Testis (tissue), 3 donors: ENCODE results near the gene LCE2A. TPM values are rescaled to one million over a fixed set of nuclear protein-coding genes. Genes with fewer than 3 reads are reported as not detected.

ENCODE experiments used
- DNase-seq: peaks from one replicate; pipeline ENCODE4 v3.0.0-alpha.2; 2019
- H3K27ac ChIP-seq, 2 donors: fragments of 200-600 bp; sonication (generic); one replicate each; pipeline ENCODE4 v1.5.1; 2019
- H3K27me3 ChIP-seq: fragments of 200-600 bp; sonication (generic); one replicate; pipeline ENCODE4 v1.5.1; 2019
- H3K36me3 ChIP-seq: fragments of 200-600 bp; sonication (generic); one replicate; pipeline ENCODE4 v1.5.1; 2017; ENCODE audit warnings: low read depth; ENCODE audit errors: missing control alignments
- H3K4me1 ChIP-seq: fragments of 200-600 bp; sonication (generic); one replicate; pipeline ENCODE4 v1.5.1; 2019
- H3K4me3 ChIP-seq, 2 donors: fragments of 200-600 bp; sonication (generic); one replicate each; pipeline ENCODE4 v1.5.1; 2017 to 2019
- H3K9me3 ChIP-seq: fragments of 200-600 bp; sonication (generic); one replicate; pipeline ENCODE4 v1.5.1; 2017
- CTCF ChIP-seq, 3 experiments: fragments of 450-650 bp in 2 of 3; fragments of 200-600 bp in 1 of 3; sonication (generic) in 1 of 3; IDR thresholded peaks; one replicate each; pipeline ENCODE4 v1.5.1; 2016 to 2019; ENCODE audit warnings: antibody characterized with exemption in 3 of 3, mild to moderate bottlenecking in 2 of 3, moderate library complexity in 1 of 3
- POLR2A ChIP-seq: fragments of 450-650 bp; IDR thresholded peaks from one replicate; pipeline ENCODE4 v1.6.1; 2017; ENCODE audit warnings: antibody characterized with exemption, mild to moderate bottlenecking, moderate library complexity
- WGBS, 2 donors: methylation state at CpG; one replicate each; pipeline ENCODE4 v1.1.5; 2018; 5-methylcytosine and 5-hydroxymethylcytosine counted together
- intact Hi-C: fragments of 100-400 bp; cut with DNase I; formaldehyde crosslinking; loops from one replicate; pipeline ENCODE4 v1.15.1; 2023; ENCODE audit warnings: low total_unique reads
- polyA plus RNA-seq: library from polyadenylated mRNA; stranded (reverse); fragments of 350-450 nt; fragmentation: Illumina TruSeq; extraction: RNeasy Lipid Tissue Mini Kit (QIAGEN cat#74804); gene quantifications from one replicate; pipeline ENCODE4 v1.2.3, GENCODE V29; 2014; ENCODE audit warnings: low read depth, low replicate concordance; ENCODE audit not compliant: insufficient read depth
- total RNA-seq, 2 donors: library from RNA; depleted of rRNA; stranded (reverse); fragments of >200 nt; gene quantifications; one replicate each; pipeline ENCODE4 v1.2.3, GENCODE V29; 2016

LCE2A gene
- total and polyA plus RNA-seq, 3 donors from 2014 or later = not detected

- TF ChIP-seq CTCF (IDR thresholded peaks at IDR 0.05) (no peak), POLR2A (no peak)
- WGBS, 2 donors = 70 to 83% methylated on average over 2 of the region's 2 CpGs
- H3K27me3 ChIP-seq = no peaks in the 10 kb centered on the region
- no peaks in the 10 kb centered on the region for H3K36me3 ChIP-seq
- H3K9me3 ChIP-seq = no peaks in the 10 kb centered on the region
- no peaks in the 10 kb centered on the region for H3K4me1 ChIP-seq
- H3K4me3 ChIP-seq = no peak within 1 kb of the TSS
- intact Hi-C loops = no loop called here
- DNase-seq = no peak
- H3K27ac ChIP-seq = no peak within 1 kb of the TSS
Observed at GRCh38 chr1:152707860-152708259, 9.7 kb downstream of the LCE2A start, which contains the start of gene LCE4A. Gene LCE4A (plus strand): TSS chr1:152708160. CDS start chr1:152709076, 916 bp downstream.

GRCh38 chr1:152718238-152718637, 20.1 kb downstream of the LCE2A start:
- Histone ChIP-seq H3K27ac (no peak overlapping the region), H3K9me3 (no peaks in the 10 kb centered on the region), H3K4me1 (no peaks in the 10 kb centered on the region), H3K4me3 (no peak overlapping the region), H3K36me3 (no peaks in the 10 kb centered on the region), H3K27me3 (no peaks in the 10 kb centered on the region)
- TF ChIP-seq CTCF (IDR thresholded peaks at IDR 0.05) (no peak), POLR2A (no peak)
- intact Hi-C loops = no loop called here
- no peak for DNase-seq

GRCh38 chr1:152725261-152725660, 27.1 kb downstream of the LCE2A start:
- TF ChIP-seq POLR2A = no peak
- TF ChIP-seq CTCF (IDR thresholded peaks at IDR 0.05) = no peak

GRCh38 chr1:152728986-152729385, 30.8 kb downstream of the LCE2A start:
- no peak overlapping the region for H3K4me3 ChIP-seq

More at GRCh38 chr1:152725261-152725660, 27.1 kb downstream of the LCE2A start:
- no peak overlapping the region for H3K4me3 ChIP-seq
- no peaks in the 10 kb centered on the region for H3K36me3 ChIP-seq
- H3K4me1 ChIP-seq = no peaks in the 10 kb centered on the region
- H3K27me3 ChIP-seq = no peaks in the 10 kb centered on the region
- no peak overlapping the region for H3K27ac ChIP-seq
- DNase-seq = no peak
- H3K9me3 ChIP-seq = no peaks in the 10 kb centered on the region
- intact Hi-C loops = no loop called here

More at GRCh38 chr1:152728986-152729385, 30.8 kb downstream of the LCE2A start:
- Histone ChIP-seq H3K36me3 (no peaks in the 10 kb centered on the region), H3K27ac (no peak overlapping the region), H3K4me1 (no peaks in the 10 kb centered on the region), H3K27me3 (no peaks in the 10 kb centered on the region), H3K9me3 (no peaks in the 10 kb centered on the region)
- no peak for DNase-seq
- intact Hi-C loops = no loop called here
- WGBS, 2 donors = 58 to 60% methylated on average over 1 of the region's 1 CpG
- TF ChIP-seq POLR2A (no peak), CTCF (IDR thresholded peaks at IDR 0.05) (no peak)
